ENCODE measurements around the gene MYH11.

The MYH11 gene

DNA sequence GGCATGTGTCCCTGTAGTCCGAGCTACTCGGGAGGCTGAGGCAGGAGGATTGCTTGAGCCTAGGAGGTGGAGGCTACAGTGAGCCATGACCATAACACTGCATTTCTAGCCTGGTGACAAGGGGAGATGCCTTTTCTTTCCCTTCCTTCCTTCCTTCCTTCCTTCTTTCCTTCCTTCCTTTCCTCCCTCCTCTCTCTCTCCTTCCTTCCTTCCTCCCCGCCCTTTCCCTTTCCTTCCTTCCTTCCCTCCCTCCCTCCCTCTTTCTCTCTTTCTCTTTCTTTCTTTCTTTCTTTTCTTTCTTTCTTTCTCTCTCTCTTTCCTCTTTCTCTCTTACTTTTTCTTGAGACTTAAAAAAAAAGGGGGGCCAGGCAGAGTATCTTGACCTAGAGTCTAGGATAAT is 34.7 kb upstream of the MYH11 start:
- no peak overlapping the region for H3K27ac ChIP-seq
- H3K4me3 ChIP-seq, result no peak overlapping the region
- no peaks in the 10 kb centered on the region for H3K9me3 ChIP-seq
- H3K27me3 ChIP-seq, result no peaks in the 10 kb centered on the region
- no peaks in the 10 kb centered on the region for H3K36me3 ChIP-seq
- intact Hi-C loops (cut with DNase I; ENCODE audit: low total_unique reads), result no loop called here
- H3K4me1 ChIP-seq, result peaks cover 0 to 20% (median 14%) of the 10 kb centered on the region in 4 donors
- DNase-seq, result no peak
- TF ChIP-seq, protein P1, sequence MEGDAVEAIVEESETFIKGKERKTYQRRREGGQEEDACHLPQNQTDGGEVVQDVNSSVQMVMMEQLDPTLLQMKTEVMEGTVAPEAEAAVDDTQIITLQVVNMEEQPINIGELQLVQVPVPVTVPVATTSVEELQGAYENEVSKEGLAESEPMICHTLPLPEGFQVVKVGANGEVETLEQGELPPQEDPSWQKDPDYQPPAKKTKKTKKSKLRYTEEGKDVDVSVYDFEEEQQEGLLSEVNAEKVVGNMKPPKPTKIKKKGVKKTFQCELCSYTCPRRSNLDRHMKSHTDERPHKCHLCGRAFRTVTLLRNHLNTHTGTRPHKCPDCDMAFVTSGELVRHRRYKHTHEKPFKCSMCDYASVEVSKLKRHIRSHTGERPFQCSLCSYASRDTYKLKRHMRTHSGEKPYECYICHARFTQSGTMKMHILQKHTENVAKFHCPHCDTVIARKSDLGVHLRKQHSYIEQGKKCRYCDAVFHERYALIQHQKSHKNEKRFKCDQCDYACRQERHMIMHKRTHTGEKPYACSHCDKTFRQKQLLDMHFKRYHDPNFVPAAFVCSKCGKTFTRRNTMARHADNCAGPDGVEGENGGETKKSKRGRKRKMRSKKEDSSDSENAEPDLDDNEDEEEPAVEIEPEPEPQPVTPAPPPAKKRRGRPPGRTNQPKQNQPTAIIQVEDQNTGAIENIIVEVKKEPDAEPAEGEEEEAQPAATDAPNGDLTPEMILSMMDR (IDR thresholded peaks at IDR 0.05), result no peak

DNA sequence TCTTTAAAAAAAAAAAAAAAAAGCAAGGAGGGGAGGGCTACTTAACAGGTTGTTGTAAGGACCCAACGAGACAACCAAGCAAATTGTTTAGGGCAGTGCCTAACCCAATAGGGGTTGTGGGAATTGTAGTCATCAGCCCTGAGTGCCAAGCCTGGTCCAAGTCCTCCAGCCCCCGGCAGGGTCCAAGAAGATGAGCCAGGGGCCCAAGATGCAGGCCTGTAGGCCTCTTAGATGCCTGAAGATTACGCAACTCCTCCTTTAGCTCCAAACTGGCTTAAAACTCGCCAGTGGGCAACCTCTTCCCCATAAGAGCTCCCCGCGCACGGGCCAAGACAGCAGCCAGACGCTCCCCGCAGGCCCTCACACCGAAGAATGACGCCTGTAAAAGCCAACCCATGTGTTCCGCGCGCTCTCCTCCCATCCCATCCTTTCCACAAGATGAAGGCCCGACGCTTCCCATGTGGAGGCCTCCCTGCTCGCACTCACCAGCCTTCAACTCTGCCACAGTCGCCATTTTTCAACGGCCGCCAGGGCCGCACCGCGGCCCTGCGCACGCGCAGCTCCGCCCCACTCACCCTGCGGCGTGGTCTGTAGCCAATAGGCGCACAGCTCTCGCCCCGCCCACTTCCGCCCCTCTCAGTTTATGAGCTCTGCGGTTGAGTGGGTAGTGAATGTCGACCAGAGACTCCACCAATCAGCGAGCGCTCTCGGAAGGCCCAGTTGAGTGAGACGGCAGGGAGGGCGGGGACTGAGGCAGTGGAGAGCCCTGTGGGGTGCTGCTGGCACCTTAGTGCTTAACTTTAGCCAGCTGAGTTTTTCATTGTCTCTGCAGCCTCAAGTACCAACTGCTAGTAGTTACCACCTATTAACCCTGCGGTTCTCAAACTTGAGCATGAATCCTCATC is 31.5 kb upstream of the MYH11 start, which contains the start of gene CEP20:
CEP20 (minus strand) TSS at position 532 of the 905 bp plus-strand sequence; CDS start at position 514, 18 bp downstream.
- peak; percentile 100 for DNase-seq
- Histone ChIP-seq H3K9me3 (no peaks in the 10 kb centered on the region), H3K27me3 (no peaks in the 10 kb centered on the region), H3K4me3 (peak within 1 kb of the TSS; percentile 81 to 87), H3K36me3 (peaks cover 0 to 10% (median 7%) of the 10 kb centered on the region in 3 donors), H3K4me1 (peaks cover 0 to 31% (median 14%) of the 10 kb centered on the region in 4 donors), H3K27ac (peak within 1 kb of the TSS; percentile 88 to 95)
- TF ChIP-seq, protein P1 (IDR thresholded peaks at IDR 0.05), result peak; percentile 38 to 50
- intact Hi-C loops (cut with DNase I; ENCODE audit: low total_unique reads), result no loop called here

DNA sequence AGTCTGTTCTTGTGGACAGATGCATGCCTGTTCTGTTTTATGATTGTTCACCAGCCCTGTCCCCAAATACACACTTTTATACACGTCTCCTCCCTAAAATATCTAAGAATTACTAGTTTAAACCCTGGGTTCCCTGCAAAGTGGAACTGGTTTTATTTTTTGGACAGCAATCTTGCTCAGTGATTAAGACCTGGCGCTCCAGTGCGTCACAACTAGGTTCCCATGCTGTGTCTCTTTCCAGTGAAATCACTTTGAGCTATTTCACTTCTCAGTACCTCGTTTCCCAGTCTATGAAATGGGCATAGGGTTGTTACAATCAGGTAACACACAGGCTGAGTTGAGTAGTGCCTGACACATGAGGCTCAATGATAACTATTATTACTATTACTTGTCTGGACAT is 30.5 kb upstream of the MYH11 start:
- Histone ChIP-seq H3K36me3 (peaks cover 2 to 20% (median 16%) of the 10 kb centered on the region in 3 donors), H3K4me3 (peak overlapping the region; percentile 81 to 87), H3K4me1 (peaks cover 0 to 31% (median 14%) of the 10 kb centered on the region in 4 donors), H3K9me3 (no peaks in the 10 kb centered on the region), H3K27ac (no peak overlapping the region), H3K27me3 (no peaks in the 10 kb centered on the region)
- DNase-seq, result no peak
- intact Hi-C loops (cut with DNase I; ENCODE audit: low total_unique reads), result no loop called here
- TF ChIP-seq, protein P1 (IDR thresholded peaks at IDR 0.05), result no peak

DNA sequence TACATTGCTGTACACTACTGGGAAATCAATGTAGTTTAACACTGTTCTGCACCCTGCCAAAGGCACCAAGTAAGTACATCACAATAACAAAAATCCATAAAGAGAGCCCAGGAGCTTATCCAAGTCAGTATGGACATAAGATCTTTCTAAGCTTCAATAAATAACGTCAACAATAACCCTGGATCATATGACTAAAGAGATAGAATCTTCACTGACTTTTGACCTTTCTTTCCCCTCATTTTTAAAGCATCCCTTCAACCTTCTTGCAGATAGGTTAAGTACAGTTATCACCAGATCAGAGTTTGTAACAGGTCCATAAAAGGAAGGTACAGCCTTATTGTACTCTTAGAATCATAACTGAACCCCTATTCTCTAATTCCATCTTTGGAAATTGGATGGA is 29.2 kb upstream of the MYH11 start:
- no peak overlapping the region for H3K27ac ChIP-seq
- DNase-seq, result no peak
- peaks cover 0 to 31% (median 14%) of the 10 kb centered on the region in 4 donors for H3K4me1 ChIP-seq
- no peak overlapping the region for H3K4me3 ChIP-seq
- H3K9me3 ChIP-seq, result no peaks in the 10 kb centered on the region
- intact Hi-C loops (cut with DNase I; ENCODE audit: low total_unique reads), result no loop called here
- TF ChIP-seq, protein P1 (IDR thresholded peaks at IDR 0.05), result no peak
- no peaks in the 10 kb centered on the region for H3K27me3 ChIP-seq
- H3K36me3 ChIP-seq, result peaks cover 8 to 27% (median 25%) of the 10 kb centered on the region in 3 donors

DNA sequence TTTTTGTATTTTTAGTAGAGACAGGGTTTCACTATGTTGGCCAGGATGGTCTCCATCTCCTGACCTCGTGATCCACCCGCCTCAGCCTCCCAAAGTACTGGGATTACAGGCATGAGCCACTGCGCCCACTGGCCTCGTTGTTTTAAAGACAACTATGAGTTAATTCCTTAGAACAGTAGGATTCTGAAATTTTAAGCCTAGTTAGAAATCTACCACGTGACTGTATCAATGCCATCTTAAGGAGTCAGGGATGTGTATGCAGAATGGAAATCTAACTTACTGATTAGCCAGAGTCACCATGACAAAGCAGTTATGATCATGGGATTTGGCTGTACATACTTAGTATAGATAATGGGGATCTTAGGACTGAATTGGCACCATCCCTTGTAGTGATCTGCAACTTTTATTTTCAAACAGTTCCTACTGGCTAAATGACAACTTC is 28.8 kb upstream of the MYH11 start:
- no peak overlapping the region for H3K27ac ChIP-seq
- H3K4me3 ChIP-seq, result no peak overlapping the region
- no peak for DNase-seq
- no peaks in the 10 kb centered on the region for H3K9me3 ChIP-seq
- H3K27me3 ChIP-seq, result no peaks in the 10 kb centered on the region
- peaks cover 0 to 31% (median 14%) of the 10 kb centered on the region in 4 donors for H3K4me1 ChIP-seq
- intact Hi-C loops (cut with DNase I; ENCODE audit: low total_unique reads), result no loop called here
- peaks cover 8 to 27% (median 25%) of the 10 kb centered on the region in 3 donors for H3K36me3 ChIP-seq
- TF ChIP-seq, protein P1 (IDR thresholded peaks at IDR 0.05), result no peak

All from tibial artery (tissue), 4 donors.